Mucosa of descending colon (tissue), 3 donors: ENCODE results near the gene MRPL49. TPM values are rescaled to one million over a fixed set of nuclear protein-coding genes. Genes with fewer than 3 reads are reported as not detected.

Experiments
- ATAC-seq: fragments of 200-7000 bp; cut with Tn5 transposase; one replicate; pipeline ENCODE4 v1.9.1; 2020; ENCODE audit warnings: mild to moderate bottlenecking, moderate library complexity
- DNase-seq, 3 donors: peaks; one replicate each; pipeline ENCODE4 v3.0.0-alpha.2; 2020
- H3K36me3 ChIP-seq: fragments of 200-600 bp; one replicate; pipeline ENCODE4 v1.8.0; 2021; ENCODE audit warnings: low read depth, mild to moderate bottlenecking
- H3K4me1 ChIP-seq: fragments of 200-600 bp; one replicate; pipeline ENCODE4 v1.8.0; 2021; ENCODE audit warnings: low read depth, mild to moderate bottlenecking
- H3K4me3 ChIP-seq: fragments of 200-600 bp; one replicate; pipeline ENCODE4 v1.8.0; 2021; ENCODE audit warnings: mild to moderate bottlenecking
- H3K9me3 ChIP-seq: fragments of 200-600 bp; one replicate; pipeline ENCODE4 v1.8.0; 2021; ENCODE audit warnings: mild to moderate bottlenecking
- intact Hi-C, 2 donors: fragments of 100-400 bp; cut with DNase I in 1 of 2; cut with micrococcal nuclease in 1 of 2; formaldehyde crosslinking; loops; one replicate each; pipeline versions ENCODE4 v1.11.0 to v1.11.1; 2022; cut with DNase I, micrococcal nuclease
- total RNA-seq, 3 donors: library from RNA; stranded (reverse); fragmentation: NEBNext Ultra II Directional in 2 of 3; extraction: Animal tissue kit (Norgen Biotek cat#: 25700) in 2 of 3; gene quantifications; one replicate each; pipeline versions ENCODE4 v1.2.1 to v1.2.4, GENCODE V29; 2021 to 2023
- TF ChIP-seq, protein P1 (sequence below): fragments of 200-600 bp; IDR thresholded peaks from one replicate; pipeline ENCODE4 v1.8.0; 2022; ENCODE audit warnings: antibody characterized with exemption, mild to moderate bottlenecking
- donor health status: DM: no; HTN: no; CAD: no; lungs with moderate emphysema.
- donor health status: DM: no; HTN: no; CAD: no.
- donor health status: DM: no; HTN: yes; CAD: no.

Gene MRPL49
- total RNA-seq, 3 donors from 2014 or later = 42.6 to 48.5 (median 45.4) TPM

DNA sequence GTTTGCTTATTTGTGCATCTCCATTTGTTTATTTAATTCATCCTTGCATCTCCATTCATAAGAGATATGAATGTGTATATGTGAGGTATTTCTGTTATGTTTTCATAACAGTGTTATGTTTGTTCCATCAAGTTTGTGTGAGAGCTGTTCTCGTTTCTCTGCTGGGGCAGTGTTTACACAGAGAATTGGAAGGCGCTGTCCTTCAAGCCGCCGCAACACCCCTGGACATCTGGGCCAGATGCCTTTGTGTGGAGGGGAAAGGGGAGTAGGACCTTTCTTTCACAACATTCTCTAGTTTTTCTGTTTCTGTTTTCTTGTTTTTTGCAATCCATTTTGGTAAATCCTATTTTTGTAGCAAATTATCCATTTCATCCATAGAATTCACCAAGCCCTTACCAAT is 17.5 kb upstream of the MRPL49 start:
- Histone ChIP-seq H3K36me3 (peaks cover 5% of the 10 kb centered on the region), H3K4me3 (no peak overlapping the region), H3K9me3 (no peaks in the 10 kb centered on the region), H3K4me1 (no peaks in the 10 kb centered on the region)
- ATAC-seq = no peak
- intact Hi-C loops = no loop called here
- no peak for DNase-seq
- TF ChIP-seq, protein P1, sequence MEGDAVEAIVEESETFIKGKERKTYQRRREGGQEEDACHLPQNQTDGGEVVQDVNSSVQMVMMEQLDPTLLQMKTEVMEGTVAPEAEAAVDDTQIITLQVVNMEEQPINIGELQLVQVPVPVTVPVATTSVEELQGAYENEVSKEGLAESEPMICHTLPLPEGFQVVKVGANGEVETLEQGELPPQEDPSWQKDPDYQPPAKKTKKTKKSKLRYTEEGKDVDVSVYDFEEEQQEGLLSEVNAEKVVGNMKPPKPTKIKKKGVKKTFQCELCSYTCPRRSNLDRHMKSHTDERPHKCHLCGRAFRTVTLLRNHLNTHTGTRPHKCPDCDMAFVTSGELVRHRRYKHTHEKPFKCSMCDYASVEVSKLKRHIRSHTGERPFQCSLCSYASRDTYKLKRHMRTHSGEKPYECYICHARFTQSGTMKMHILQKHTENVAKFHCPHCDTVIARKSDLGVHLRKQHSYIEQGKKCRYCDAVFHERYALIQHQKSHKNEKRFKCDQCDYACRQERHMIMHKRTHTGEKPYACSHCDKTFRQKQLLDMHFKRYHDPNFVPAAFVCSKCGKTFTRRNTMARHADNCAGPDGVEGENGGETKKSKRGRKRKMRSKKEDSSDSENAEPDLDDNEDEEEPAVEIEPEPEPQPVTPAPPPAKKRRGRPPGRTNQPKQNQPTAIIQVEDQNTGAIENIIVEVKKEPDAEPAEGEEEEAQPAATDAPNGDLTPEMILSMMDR = no peak

DNA sequence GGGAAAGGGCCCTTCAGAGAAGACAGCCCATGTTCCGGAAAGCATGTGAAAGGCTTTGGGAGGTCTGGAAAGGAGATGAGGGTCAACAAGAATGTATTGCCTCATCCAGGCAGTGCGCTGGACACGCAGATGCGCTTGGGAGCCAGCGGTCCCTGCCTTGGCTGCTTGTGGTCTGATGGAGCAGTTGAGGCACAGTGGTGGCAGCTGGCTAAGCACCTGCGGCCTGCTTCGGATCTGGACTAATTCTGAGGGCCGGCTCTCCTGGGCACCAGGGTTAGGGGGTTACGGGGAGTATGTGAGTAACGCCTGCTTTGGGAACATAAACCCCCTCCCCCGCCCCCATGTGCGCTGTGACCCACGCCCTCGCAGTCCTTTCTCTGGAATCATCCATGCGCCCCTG is 15.0 kb upstream of the MRPL49 start:
- H3K9me3 ChIP-seq = no peaks in the 10 kb centered on the region
- no peak overlapping the region for H3K4me3 ChIP-seq
- H3K4me1 ChIP-seq = peaks cover 11% of the 10 kb centered on the region
- no peak for ATAC-seq
- peaks cover 5% of the 10 kb centered on the region for H3K36me3 ChIP-seq
- TF ChIP-seq, protein P1 = no peak
- intact Hi-C loops = no loop called here
- DNase-seq = no peak

DNA sequence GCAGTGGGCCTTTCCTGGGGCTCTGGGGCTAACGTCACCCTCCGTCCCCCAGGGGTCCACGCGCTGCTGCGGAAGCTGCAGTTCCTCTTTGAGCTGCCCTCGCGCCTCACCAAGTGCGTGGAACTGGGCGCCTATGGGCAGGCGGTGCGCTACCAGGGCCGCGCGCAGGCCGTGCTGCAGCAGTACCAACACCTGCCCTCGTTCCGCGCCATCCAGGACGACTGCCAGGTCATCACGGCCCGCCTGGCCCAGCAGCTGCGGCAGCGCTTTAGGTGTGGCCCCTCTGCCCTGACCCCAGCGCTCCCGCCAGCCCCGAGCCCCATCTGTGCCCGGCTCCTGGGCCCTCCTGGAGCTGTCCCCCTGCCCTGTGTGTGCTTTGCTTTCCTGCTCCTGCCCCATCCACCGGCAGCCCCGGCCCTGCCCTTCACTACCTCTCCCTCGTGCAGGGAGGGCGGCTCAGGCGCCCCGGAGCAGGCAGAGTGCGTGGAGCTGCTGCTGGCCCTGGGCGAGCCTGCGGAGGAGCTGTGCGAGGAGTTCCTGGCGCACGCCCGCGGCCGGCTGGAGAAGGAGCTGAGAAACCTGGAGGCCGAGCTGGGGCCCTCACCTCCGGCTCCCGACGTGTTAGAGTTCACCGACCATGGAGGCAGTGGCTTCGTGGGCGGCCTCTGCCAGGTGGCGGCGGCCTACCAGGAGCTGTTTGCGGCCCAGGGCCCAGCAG is 14.2 kb upstream of the MRPL49 start:
- H3K4me3 ChIP-seq = no peak overlapping the region
- ATAC-seq (no peak), DNase-seq (no peak)
- peaks cover 15% of the 10 kb centered on the region for H3K4me1 ChIP-seq
- TF ChIP-seq, protein P1 = no peak
- H3K36me3 ChIP-seq = peaks cover 5% of the 10 kb centered on the region
- no peaks in the 10 kb centered on the region for H3K9me3 ChIP-seq
- intact Hi-C loops = no loop called here

GRCh38 chr11:65108469-65109123 is 13.5 kb upstream of the MRPL49 start:
- intact Hi-C loops = no loop called here
- H3K9me3 ChIP-seq = no peaks in the 10 kb centered on the region
- H3K4me3 ChIP-seq = no peak overlapping the region
- TF ChIP-seq, protein P1 = no peak
- DNase-seq = no peak
- no peak for ATAC-seq
- H3K4me1 ChIP-seq = peaks cover 22% of the 10 kb centered on the region
- peaks cover 5% of the 10 kb centered on the region for H3K36me3 ChIP-seq

DNA sequence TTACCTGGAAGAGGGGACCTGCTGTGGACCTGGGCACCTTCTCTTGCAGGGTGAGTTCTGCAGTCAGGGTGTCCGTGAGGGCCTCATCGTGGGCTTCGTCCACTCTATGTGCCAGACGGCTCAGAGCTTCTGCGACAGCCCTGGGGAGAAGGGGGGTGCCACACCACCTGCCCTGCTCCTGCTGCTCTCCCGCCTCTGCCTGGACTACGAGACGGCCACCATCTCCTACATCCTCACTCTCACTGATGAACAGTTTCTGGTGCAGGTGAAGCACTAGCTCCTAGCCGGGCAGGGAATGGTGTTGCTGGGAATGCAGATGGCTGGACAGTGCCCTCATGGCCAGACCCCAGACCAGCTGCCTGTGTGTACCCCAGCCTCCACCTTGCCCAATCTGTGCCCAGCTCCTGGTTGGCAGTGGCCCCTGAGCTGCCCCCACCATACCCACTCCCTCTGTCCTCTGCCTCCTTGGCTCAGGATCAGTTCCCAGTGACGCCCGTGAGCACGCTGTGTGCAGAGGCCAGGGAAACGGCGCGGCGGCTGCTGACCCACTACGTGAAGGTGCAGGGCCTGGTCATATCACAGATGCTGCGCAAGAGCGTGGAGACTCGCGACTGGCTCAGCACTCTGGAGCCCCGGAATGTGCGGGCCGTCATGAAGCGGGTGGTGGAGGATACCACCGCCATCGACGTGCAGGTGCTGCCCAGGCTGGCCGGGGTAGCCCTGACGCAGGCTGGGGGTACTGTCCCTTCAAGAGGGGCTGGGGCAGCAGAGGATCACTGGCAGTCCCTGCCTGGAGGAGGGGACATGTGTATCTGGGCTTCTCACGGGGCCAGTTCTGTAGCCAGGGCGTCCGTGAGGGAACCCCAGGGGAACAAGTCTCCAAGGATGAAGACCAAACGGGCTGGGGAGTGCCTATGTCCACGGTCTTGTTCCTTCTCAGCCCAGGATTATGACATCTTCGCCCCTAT is 12.6 kb upstream of the MRPL49 start:
- Histone ChIP-seq H3K4me1 (peaks cover 23% of the 10 kb centered on the region), H3K4me3 (no peak overlapping the region), H3K36me3 (peaks cover 5% of the 10 kb centered on the region), H3K9me3 (no peaks in the 10 kb centered on the region)
- DNase-seq (peak in 1 of 3 donors; percentile 65), ATAC-seq (no peak)
- TF ChIP-seq, protein P1 = no peak
- intact Hi-C loops = no loop called here
